HAP-1 (cell line): ENCODE data around the gene TRERF1.
"Not testable (repeated sequence)": the region's sequence is repeated elsewhere in the genome, so short reads cannot be mapped to it uniquely, and the experiment has no call there.

Experiments
- DNase-seq, 2 experiments: peaks; one replicate each; pipeline ENCODE4 v3.0.0-alpha.2; 2016 to 2020; ENCODE audit warnings: low spot score in 2 of 2
- H3K27me3 ChIP-seq: fragments of 250-450 bp; sonication (Bioruptor Pico); 2 replicates; pipeline ENCODE4 v1.5.1; 2020; ENCODE audit warnings: low read depth, mild to moderate bottlenecking, moderate library complexity
- H3K36me3 ChIP-seq: fragments of 250-450 bp; sonication (Bioruptor Pico); replicated peaks from 2 replicates; pipeline ENCODE4 v1.5.1; 2020; ENCODE audit warnings: mild to moderate bottlenecking
- H3K4me1 ChIP-seq: fragments of 250-450 bp; sonication (Bioruptor Pico); 2 replicates; pipeline ENCODE4 v1.5.1; 2020; ENCODE audit warnings: mild to moderate bottlenecking
- H3K4me3 ChIP-seq: fragments of 250-450 bp; sonication (Bioruptor Pico); 2 replicates; pipeline ENCODE4 v1.5.1; 2020; ENCODE audit warnings: mild to moderate bottlenecking, moderate library complexity
- H3K9me3 ChIP-seq: fragments of 250-450 bp; sonication (Bioruptor Pico); 2 replicates; pipeline ENCODE4 v1.5.1; 2020; ENCODE audit warnings: mild to moderate bottlenecking, moderate library complexity
- in situ Hi-C: fragments of 300-500 bp; cut with MboI; formaldehyde crosslinking; loops from 3 replicates; pipeline ENCODE4 v1.14.3; 2020; ENCODE audit warnings: low sequenced_read_pairs, inconsistent platforms, mixed read lengths

The TRERF1 gene

DNA sequence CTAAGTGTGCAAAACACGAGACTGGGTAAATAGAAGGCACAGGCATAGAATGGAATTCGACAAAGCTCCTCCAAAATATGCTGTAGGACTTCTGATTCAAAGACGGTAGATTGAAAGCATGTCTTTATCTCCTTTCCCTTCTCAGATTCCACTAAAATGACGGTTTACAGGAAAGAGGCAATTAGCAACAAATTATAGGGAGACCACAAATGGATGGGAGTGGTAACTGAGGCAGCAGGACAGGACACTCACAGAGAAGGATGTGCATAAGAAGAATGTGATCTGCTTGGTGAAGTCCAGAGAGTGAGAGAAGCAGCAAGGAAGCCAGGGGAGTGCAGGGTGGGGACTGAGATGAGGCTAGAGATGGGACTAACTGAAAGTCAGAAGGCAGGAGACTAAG, 120.7 kb downstream of the TRERF1 start:
- in situ Hi-C loops, result no loop called here
- Histone ChIP-seq H3K36me3 (no peaks in the 10 kb centered on the region), H3K4me3 (no peak overlapping the region)

DNA sequence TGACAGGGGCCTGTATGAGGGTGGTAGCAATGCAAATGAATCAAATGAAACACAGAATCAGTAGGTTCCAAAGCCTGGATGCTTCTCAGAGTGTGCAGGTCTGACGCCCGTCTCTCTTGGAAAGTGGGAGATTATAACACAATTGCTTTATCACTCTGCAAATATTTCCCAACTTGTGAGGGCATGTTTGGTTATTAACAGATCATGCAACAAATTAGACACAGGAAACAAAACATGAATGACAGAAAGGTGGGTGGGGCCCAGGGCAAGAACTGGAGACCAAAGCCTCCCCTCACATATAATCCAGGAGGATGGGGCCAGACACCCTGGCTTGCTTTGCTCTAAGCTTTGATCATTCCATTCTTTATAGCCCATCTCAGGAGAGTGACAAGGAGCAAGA, 125.5 kb downstream of the TRERF1 start:
- in situ Hi-C loops, result no loop called here

More for the DNA sequence above, 120.7 kb downstream of the TRERF1 start:
- H3K4me1 ChIP-seq, result no peaks in the 10 kb centered on the region
- H3K9me3 ChIP-seq, result no peaks in the 10 kb centered on the region
- no peaks in the 10 kb centered on the region for H3K27me3 ChIP-seq
- no peak for DNase-seq

DNA sequence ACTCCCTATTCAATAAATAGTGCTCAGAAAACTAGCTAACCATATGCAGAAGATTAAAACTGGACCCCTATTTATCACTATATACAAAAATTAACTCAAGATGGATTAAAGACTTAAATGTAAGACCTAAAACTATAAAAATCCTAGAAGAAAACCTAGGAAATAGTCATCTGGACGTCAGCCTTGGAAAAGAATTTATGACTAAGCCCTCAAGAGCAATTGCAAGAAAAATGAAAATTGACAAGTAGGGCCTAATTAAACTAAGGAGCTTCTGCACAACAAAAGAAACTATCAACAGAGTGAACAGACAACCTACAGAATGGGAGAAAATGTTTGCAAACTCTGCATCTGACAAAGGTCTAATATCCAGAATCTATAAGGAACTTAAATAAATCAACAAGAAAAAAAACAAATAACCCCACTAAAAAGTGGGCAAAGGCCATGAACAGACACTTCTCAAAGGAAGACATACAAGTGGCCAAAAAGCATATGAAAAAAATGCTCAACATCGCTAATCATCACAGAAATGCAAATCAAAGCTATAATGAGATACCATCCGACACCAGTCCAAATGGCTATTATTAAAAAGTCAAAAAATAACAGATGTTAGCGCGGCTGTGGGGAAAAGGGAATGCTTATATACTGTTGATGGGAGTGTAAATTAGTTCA, 126.9 kb downstream of the TRERF1 start:
- in situ Hi-C loops, H3K9me3 ChIP-seq, H3K4me1 ChIP-seq, H3K4me3 ChIP-seq, H3K27me3 ChIP-seq, H3K36me3 ChIP-seq, DNase-seq: not testable (repeated sequence)

More for the DNA sequence above, 125.5 kb downstream of the TRERF1 start:
- Histone ChIP-seq H3K27me3 (no peaks in the 10 kb centered on the region), H3K36me3 (no peaks in the 10 kb centered on the region), H3K4me3 (no peak overlapping the region), H3K9me3 (peaks cover 3% of the 10 kb centered on the region), H3K4me1 (peaks cover 10% of the 10 kb centered on the region)
- no peak for DNase-seq

DNA sequence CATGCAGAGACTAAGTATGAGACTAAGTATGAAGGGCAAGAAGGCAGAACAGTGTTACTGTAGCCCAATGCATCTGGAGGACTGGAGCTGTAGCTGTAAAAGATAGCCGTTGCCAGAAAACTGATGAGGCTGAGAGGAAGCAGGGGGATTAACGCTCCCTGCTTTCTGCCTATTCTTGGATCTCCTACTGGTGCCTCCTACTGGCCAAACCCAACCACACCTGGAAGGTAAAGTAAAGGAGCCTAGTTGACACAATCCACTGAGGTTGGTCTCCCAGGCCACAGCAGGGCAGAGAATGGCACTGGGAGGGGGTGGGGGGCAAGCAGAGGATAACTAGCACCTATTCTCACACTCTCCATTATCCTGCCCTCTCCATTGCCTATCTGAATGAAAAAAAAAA, 129.1 kb downstream of the TRERF1 start:
- H3K36me3 ChIP-seq, result no peaks in the 10 kb centered on the region
- H3K4me3 ChIP-seq, result no peak overlapping the region
- H3K27me3 ChIP-seq, result no peaks in the 10 kb centered on the region
- DNase-seq, result no peak
- peaks cover 10% of the 10 kb centered on the region for H3K4me1 ChIP-seq
- peaks cover 3% of the 10 kb centered on the region for H3K9me3 ChIP-seq
- in situ Hi-C loops, result no loop called here

DNA sequence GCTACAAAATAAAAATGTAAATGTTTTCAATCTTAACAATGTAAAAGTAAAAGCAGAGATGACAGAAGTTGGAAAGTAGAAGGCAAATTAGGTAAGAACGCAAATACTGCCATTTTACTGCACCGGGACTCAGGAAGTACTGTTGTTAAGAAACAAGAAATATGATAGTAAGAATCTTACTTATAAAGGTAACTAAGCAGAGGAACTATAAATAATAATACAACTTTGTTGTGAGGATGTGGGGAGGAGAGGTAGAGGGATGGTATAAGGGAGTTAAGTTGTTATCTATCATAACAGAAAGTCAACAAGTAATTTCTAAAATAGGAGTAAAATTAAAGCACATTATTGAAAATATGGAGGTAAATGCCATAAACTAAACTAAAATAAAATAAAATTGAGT, 129.8 kb downstream of the TRERF1 start:
- Histone ChIP-seq H3K4me1 (peaks cover 13% of the 10 kb centered on the region), H3K36me3 (no peaks in the 10 kb centered on the region), H3K27me3 (no peaks in the 10 kb centered on the region), H3K4me3 (no peak overlapping the region), H3K9me3 (peaks cover 3% of the 10 kb centered on the region)
- no peak for DNase-seq
- in situ Hi-C loops, result no loop called here

DNA sequence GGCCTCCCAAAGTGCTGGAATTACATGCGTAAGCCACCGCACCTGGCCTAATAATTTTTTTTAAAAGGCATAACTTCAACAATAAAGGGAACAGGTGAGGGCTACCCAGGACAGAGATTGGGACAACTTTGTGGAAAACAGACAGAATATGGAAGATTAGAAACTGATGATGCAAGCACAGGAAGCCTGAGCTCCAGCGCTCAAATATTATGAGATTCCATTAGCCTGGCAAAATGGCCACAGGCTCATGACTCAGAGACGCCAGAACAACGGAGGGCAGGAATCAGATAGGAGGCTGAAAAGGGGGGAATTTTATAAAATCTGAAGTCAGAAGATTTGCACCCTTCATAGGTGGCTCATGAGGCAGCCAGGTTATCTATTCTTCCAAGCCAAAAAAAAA, 131.0 kb downstream of the TRERF1 start:
- in situ Hi-C loops, result no loop called here
- Histone ChIP-seq H3K9me3 (peaks cover 3% of the 10 kb centered on the region), H3K36me3 (no peaks in the 10 kb centered on the region), H3K4me3 (no peak overlapping the region), H3K27me3 (no peaks in the 10 kb centered on the region), H3K4me1 (peaks cover 21% of the 10 kb centered on the region)
- no peak for DNase-seq

DNA sequence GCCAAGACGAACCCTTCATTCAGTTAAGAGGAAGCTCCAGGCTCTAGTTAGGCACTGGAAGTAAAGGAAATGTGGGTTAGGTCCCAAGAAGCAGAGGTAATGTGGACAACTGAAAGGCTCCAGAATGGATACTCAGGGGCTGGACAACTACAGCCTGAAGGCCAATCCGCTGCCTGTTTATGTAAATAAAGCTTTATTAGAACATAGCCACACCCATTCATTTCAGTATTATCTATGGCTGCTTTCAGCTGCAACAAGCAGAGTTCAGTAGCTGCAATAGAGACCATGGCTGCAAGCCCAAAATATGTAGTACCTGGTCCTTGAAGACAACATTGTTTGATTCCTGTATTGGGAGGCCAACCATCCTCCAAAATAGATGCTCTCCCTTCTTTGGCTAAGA, 133.2 kb downstream of the TRERF1 start:
- DNase-seq, result no peak
- Histone ChIP-seq H3K36me3 (no peaks in the 10 kb centered on the region), H3K4me3 (no peak overlapping the region), H3K9me3 (no peaks in the 10 kb centered on the region; the same call in 1 of the 2 replicates), H3K27me3 (no peaks in the 10 kb centered on the region), H3K4me1 (peaks cover 28% of the 10 kb centered on the region)
- in situ Hi-C loops, result no loop called here

DNA sequence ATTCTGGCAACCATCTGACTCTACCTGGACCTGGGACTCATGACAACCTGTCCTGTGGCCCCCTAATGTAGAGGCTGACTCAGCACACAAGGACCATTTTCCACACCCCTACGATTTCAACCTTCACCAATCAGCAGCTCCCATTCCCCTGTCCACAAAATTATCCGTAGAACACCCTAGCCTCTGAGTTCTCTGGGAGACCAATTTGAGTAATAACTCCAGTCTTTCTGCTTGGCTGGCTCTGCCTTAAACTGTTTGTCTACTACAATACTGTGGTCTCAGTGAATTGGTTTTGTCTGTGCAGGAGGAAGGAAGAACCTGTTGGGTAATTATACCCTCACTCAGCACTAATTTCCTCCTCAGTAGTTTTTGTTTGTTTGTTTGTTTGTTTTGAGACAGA, 134.7 kb downstream of the TRERF1 start:
- Histone ChIP-seq H3K4me3 (no peak overlapping the region), H3K9me3 (no peaks in the 10 kb centered on the region; the same call in 1 of the 2 replicates), H3K36me3 (no peaks in the 10 kb centered on the region), H3K4me1 (peaks cover 24% of the 10 kb centered on the region), H3K27me3 (no peaks in the 10 kb centered on the region)
- in situ Hi-C loops, result no loop called here
- DNase-seq, result no peak

DNA sequence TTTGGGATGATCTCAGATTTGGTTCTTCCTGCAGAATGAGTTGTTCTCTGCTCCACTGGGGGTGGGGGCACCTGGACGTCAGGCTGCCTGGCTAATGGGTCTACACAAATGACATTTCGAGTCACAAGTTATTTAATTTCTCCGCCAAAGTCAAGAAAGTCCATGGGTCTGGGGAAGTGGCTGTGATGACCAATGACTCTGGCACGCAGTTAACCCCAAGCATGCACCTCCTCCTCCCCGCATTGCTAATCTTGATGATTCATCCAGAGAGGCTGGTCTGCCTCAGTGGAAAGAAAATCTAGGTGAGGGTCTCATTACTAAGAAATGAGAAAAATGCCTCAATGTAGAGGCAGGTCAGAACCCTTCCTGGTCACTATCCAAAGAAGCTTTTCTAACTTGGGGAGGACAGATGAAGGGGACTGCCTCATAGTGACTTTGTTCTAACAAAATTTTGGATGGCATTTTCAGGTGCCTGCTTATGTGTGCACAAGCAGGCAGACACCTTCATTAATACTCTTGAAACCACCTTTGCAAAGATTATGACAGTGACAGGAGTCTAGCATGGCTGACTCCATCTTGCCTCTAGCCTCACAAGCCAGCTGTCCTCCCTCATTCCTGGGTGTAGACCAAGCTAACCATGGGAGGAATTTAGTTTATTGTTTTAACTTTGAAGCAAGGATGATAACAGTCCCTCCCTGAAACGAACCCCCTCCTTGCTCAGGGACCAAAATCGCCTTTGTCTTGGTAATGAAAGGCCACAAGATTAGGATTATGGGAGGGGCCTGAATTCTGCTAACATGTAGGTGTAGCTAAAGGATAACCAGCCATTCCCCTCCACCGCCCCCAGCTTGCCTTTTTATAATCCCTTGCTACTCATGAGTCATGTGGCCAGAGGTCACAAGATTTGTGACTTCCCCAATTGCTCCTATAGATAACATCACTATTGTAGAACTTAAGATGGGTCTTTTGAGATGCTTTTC, 135.4 kb downstream of the TRERF1 start:
- peak; percentile 54 to 69 for DNase-seq
- Histone ChIP-seq H3K4me3 (no peak overlapping the region), H3K36me3 (no peaks in the 10 kb centered on the region), H3K27me3 (no peaks in the 10 kb centered on the region), H3K9me3 (no peaks in the 10 kb centered on the region; the same call in 1 of the 2 replicates), H3K4me1 (peaks cover 19% of the 10 kb centered on the region)
- in situ Hi-C loops, result no loop called here

DNA sequence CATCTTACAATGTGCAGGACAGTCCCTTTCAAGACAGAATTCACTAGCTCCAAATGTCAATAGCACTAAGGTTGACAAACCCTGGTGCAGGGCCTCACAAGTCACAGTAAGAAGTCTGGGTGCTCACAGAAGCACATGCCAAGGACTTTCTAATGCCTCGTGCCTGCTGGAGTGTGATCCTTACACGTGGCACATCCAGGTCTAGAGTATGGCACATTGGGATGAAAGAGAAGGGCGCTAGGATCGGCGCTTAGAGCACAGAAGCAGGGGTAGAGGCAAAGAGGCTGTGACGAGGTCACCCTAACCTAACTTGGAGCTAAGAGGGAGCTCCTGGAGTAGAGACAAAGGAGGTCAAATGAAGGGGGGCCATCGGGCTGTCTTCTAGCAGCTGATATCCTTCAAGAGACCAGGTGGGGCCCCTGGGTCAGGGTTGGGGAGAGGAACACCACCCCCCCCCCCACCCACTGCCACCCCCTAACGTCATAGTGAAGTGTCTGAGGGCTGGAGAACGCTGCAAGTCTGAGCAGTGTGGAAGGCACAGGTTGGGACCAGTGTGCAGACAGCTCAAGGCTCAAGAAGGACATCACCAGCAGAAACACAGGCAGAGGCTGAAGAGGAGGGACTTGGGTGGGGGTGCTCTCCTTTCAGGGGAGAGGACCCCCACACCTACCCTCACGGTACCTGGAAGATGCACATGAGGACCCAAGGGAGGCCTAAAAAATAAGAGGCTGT, 136.3 kb downstream of the TRERF1 start:
- Histone ChIP-seq H3K27me3 (no peaks in the 10 kb centered on the region), H3K4me1 (peaks cover 19% of the 10 kb centered on the region), H3K36me3 (no peaks in the 10 kb centered on the region), H3K9me3 (no peaks in the 10 kb centered on the region), H3K4me3 (no peak overlapping the region)
- DNase-seq, result no peak
- in situ Hi-C loops, result no loop called here

DNA sequence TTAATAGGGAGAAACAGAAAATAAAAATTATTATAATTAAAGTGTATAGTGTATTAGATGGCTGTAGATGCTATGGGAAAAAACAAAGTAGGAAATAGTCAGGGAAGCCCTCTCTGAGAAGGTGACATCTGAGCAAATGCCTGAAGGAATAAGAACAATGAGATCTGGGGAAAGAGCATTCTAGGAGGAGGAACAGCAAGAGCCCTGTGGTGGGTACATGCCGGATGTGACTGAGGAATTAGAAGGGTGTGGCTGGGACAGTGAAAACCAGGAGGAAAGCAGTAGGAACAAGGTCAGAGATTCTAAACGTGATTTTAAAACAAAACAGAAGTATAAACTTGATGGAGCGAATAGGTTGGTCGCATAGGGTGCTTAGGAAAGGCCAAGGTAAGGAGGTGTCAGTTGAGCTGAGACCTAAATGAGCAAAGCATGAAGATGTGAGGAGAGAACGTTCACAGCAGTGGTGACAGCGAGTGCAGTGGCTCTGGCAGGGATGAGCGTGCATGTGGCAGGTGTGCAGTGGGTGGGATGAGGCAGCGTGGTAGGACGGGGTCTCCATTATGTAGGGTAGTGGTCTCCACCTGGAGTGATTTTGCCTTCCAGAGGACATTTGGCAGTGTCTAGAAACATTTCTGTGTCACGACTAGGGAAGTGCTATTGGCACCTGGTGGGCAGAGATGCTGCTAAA, 137.0 kb downstream of the TRERF1 start:
- Histone ChIP-seq H3K36me3 (no peaks in the 10 kb centered on the region), H3K4me3 (no peak overlapping the region), H3K9me3 (no peaks in the 10 kb centered on the region), H3K27me3 (no peaks in the 10 kb centered on the region), H3K4me1 (peaks cover 19% of the 10 kb centered on the region)
- in situ Hi-C loops, result no loop called here
- no peak for DNase-seq

DNA sequence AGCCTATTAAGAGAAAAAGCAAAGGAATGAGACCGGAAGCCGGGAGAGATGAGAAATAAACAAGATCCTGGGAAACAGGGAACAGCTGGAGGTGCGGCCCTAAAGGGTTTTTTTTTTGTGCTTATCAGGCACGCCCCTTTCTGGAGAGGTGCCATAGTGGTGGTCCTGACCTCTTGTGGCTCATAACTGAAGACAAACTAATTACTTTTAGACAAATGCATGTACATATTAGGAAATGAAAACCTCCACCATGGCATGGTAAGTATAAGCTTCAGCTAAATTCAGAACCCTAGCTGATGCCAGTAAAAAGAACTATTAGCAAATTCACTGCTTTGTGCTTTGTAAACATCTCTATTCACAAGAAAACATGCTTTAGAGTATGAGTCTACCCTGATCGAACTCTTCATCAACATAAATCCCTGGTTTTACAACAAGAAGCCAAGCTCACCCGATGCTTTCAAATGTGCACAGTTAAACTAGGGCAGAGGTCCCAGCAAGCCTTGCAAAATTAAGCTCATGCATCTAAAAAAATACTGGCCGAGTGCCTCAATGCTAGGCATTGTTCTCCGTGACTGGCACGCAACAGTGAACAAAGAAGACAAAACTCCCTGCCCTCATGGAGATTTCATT, 137.7 kb downstream of the TRERF1 start:
- no peaks in the 10 kb centered on the region for H3K36me3 ChIP-seq
- DNase-seq, result no peak
- H3K4me1 ChIP-seq, result peaks cover 19% of the 10 kb centered on the region
- in situ Hi-C loops, result no loop called here
- H3K9me3 ChIP-seq, result no peaks in the 10 kb centered on the region
- no peak overlapping the region for H3K4me3 ChIP-seq
- no peaks in the 10 kb centered on the region for H3K27me3 ChIP-seq

DNA sequence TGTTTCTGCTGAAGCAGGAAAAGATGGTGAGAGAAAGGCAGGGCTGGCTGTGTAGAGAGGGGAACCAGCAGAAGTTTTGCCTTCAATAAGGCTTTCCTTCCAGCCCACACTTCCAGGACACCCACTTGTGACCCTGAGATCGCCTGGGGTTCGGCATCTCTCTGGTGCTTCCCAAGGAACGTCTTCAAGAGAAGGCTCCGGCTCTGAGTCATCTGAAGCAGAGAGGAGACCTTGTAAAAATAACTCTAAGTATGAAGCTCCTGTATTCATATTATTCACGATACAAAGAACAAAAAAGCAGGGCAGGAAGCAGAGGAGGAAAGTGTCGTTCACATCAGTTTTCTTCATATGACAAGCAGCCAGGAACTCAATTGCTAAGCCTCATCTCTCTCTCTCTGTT, 138.7 kb downstream of the TRERF1 start:
- Histone ChIP-seq H3K4me3 (no peak overlapping the region), H3K4me1 (peaks cover 19% of the 10 kb centered on the region), H3K9me3 (no peaks in the 10 kb centered on the region), H3K36me3 (no peaks in the 10 kb centered on the region), H3K27me3 (no peaks in the 10 kb centered on the region)
- in situ Hi-C loops, result no loop called here
- DNase-seq, result no peak
